Hepatocyte (in vitro differentiated cells): ENCODE results near the gene PDILT.

Source experiments
- EZH2 ChIP-seq: fragments of 200-600 bp; sonication (generic); IDR thresholded peaks from 2 replicates; pipeline ENCODE4 v1.6.1; 2016; ENCODE audit warnings: antibody characterized with exemption, mild to moderate bottlenecking, borderline replicate concordance
- TF ChIP-seq, protein P1 (sequence below): fragments of 200-600 bp; sonication (generic); IDR thresholded peaks from 2 replicates; pipeline ENCODE4 v1.5.1; 2016; ENCODE audit warnings: antibody characterized with exemption, mild to moderate bottlenecking; ENCODE audit not compliant: poor library complexity

DNA sequence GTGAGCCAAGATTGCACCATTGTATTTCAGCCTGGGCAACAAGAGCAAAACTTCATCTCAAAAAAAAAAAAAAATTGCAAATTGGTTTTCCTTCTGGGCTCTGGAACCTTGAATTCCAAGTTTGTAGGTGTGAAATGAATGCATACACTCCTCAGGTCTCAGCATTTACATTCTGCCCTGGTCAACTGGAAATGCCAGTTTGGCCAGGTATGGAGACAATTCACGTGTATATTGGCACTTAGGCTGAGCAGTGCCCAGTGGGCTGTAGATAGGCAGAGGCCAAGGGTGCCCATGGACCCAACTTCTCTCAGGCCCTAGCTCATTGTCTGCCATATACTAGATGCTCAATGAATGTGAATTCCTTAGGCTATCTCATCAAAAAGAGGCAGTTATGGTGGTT lies 15.7 kb downstream of the PDILT start:
- TF ChIP-seq, protein P1, sequence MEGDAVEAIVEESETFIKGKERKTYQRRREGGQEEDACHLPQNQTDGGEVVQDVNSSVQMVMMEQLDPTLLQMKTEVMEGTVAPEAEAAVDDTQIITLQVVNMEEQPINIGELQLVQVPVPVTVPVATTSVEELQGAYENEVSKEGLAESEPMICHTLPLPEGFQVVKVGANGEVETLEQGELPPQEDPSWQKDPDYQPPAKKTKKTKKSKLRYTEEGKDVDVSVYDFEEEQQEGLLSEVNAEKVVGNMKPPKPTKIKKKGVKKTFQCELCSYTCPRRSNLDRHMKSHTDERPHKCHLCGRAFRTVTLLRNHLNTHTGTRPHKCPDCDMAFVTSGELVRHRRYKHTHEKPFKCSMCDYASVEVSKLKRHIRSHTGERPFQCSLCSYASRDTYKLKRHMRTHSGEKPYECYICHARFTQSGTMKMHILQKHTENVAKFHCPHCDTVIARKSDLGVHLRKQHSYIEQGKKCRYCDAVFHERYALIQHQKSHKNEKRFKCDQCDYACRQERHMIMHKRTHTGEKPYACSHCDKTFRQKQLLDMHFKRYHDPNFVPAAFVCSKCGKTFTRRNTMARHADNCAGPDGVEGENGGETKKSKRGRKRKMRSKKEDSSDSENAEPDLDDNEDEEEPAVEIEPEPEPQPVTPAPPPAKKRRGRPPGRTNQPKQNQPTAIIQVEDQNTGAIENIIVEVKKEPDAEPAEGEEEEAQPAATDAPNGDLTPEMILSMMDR: no peak
- TF ChIP-seq EZH2: no peak
